ENCODE results near the gene THAP8.

THAP8 gene

GRCh38 chr19:36027696-36028095 lies 26.4 kb downstream of the THAP8 start:
- Histone ChIP-seq H2AK5ac (ENCODE audit: low read length) (no peak overlapping the region), H3K79me1 (ENCODE audit: low read length) (peaks cover 2% of the 10 kb centered on the region), H4K91ac (ENCODE audit: low read depth, low read length) (no peak overlapping the region), H3K23ac (ENCODE audit: low read length) (no peak overlapping the region), H3K27ac (ENCODE audit: low read depth, low read length) (no peak overlapping the region), H3K27me3 (ENCODE audit: insufficient read depth, low read length) (no peaks in the 10 kb centered on the region), H3K4ac (ENCODE audit: low read depth, low read length) (no peak overlapping the region), H2BK5ac (ENCODE audit: low read depth, low read length, poor library complexity) (no peak overlapping the region), H2AFZ (ENCODE audit: insufficient read depth, low read length, poor library complexity) (no peak overlapping the region), H4K8ac (ENCODE audit: low read depth, low read length) (no peak overlapping the region), H2BK120ac (ENCODE audit: insufficient read depth, low read length, poor library complexity) (no peak overlapping the region), H3K18ac (ENCODE audit: low read length) (no peak overlapping the region), H3K36me3 (ENCODE audit: control insufficient read depth in 1 of 2, insufficient read depth in 2 of 2, low read length in 2 of 2) (peaks cover 18 to 21% of the 10 kb centered on the region in 2 experiments), H3K79me2 (ENCODE audit: control insufficient read depth, insufficient read depth, low read length, poor library complexity) (no peaks in the 10 kb centered on the region), H3K4me3 (ENCODE audit: low read depth, low read length) (no peak overlapping the region), H3K9me3 (ENCODE audit: insufficient read depth, low read depth, low read length) (no peaks in the 10 kb centered on the region), H3K9ac (ENCODE audit: low read length) (no peak overlapping the region), H2BK12ac (ENCODE audit: low read length) (no peak overlapping the region), H4K12ac (ENCODE audit: low read depth, low read length) (no peak overlapping the region), H3K14ac (ENCODE audit: low read length) (no peak overlapping the region), H3K4me1 (ENCODE audit: control insufficient read depth in 1 of 2, insufficient read depth in 2 of 2, low read length in 2 of 2) (peaks cover 0 to 7% of the 10 kb centered on the region in 2 experiments), H3K4me2 (ENCODE audit: low read length) (no peak overlapping the region)
- no peak for DNase-seq
- WGBS (ENCODE audit: extremely low coverage, insufficient coverage, insufficient read length): no CpG with 5 or more reads among the region's 6 CpGs

DNA sequence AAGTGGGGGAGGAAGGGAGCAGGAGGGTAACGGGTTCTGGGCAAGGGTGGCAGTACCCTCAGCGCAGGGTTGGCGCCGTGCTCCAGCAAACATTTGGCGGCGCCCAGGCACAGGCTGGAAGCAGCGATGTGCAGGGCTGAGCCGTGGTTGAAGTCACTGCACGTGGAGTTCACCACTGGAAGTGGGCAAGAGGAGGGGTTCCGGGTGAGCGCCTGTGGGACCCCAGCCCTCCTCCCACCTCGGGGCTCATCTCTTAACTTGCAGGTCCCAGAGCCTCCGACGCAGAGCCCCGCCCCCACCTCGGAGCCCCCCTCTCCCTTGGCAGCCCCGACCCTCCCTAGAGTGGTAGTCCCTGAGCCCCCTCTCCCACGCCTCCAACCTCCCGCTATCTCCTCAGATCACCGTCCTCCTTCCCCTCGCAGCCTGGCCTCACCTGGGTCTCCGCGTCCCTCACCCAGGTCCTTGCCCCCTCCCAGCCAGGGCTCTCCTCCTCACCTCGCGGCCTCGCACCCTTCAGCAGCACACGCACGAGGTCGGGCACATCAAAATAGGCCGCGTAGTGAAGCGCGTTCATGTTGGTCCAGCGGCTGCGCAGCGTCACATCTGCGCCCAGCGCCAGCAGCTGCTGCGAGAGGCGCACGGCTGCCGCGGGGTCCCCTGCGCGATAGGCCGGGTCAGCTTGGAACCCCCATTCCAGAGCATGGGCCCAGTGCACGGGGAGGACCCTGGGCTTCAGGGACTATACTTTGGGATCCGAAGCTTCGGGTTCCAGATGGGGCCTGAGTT lies 27.8 kb downstream of the THAP8 start:
- Histone ChIP-seq H3K14ac (ENCODE audit: low read length) (no peak overlapping the region), H2AFZ (ENCODE audit: insufficient read depth, low read length, poor library complexity) (no peak overlapping the region), H3K9ac (ENCODE audit: low read length) (no peak overlapping the region)

DNA sequence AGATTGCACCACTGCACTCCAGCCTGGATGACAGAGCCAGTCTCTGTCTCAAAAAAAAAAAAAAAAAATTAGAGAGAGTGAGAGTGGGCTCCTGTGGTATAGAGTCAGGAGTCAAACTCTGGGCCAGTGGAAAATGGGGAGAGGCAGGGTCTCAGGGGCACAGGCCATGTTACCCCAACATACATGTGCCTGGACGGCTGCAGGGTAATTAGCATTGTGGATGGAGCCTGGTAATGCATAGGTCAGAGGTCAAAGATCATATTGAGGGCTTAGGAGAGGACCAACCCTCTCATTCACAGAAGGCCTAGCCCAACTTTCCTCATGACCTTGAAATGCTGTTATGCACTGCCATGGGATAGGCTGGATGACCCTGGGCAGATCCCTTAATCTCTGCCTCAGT lies 28.5 kb downstream of the THAP8 start:
- Histone ChIP-seq H3K79me2 (ENCODE audit: control insufficient read depth, insufficient read depth, low read length, poor library complexity) (no peaks in the 10 kb centered on the region), H4K12ac (ENCODE audit: low read depth, low read length) (no peak overlapping the region), H3K23ac (ENCODE audit: low read length) (no peak overlapping the region), H3K27ac (ENCODE audit: low read depth, low read length) (no peak overlapping the region), H3K9me3 (ENCODE audit: insufficient read depth, low read depth, low read length) (no peaks in the 10 kb centered on the region), H3K18ac (ENCODE audit: low read length) (no peak overlapping the region), H3K36me3 (ENCODE audit: control insufficient read depth in 1 of 2, insufficient read depth in 2 of 2, low read length in 2 of 2) (peaks cover 20 to 25% of the 10 kb centered on the region in 2 experiments), H2AFZ (ENCODE audit: insufficient read depth, low read length, poor library complexity) (no peak overlapping the region), H2BK120ac (ENCODE audit: insufficient read depth, low read length, poor library complexity) (no peak overlapping the region), H4K8ac (ENCODE audit: low read depth, low read length) (no peak overlapping the region), H3K4me2 (ENCODE audit: low read length) (no peak overlapping the region), H2AK5ac (ENCODE audit: low read length) (no peak overlapping the region), H3K4ac (ENCODE audit: low read depth, low read length) (no peak overlapping the region), H2BK5ac (ENCODE audit: low read depth, low read length, poor library complexity) (no peak overlapping the region), H3K27me3 (ENCODE audit: insufficient read depth, low read length) (no peaks in the 10 kb centered on the region), H3K9ac (ENCODE audit: low read length) (no peak overlapping the region), H3K4me1 (ENCODE audit: control insufficient read depth in 1 of 2, insufficient read depth in 2 of 2, low read length in 2 of 2) (no peaks in the 10 kb centered on the region), H3K4me3 (ENCODE audit: low read depth, low read length) (no peak overlapping the region), H3K79me1 (ENCODE audit: low read length) (no peaks in the 10 kb centered on the region), H4K91ac (ENCODE audit: low read depth, low read length) (no peak overlapping the region), H2BK12ac (ENCODE audit: low read length) (no peak overlapping the region), H3K14ac (ENCODE audit: low read length) (no peak overlapping the region)
- no peak for DNase-seq
- WGBS (ENCODE audit: extremely low coverage, insufficient coverage, insufficient read length): no CpG with 5 or more reads among the region's 1 CpG

More for the DNA sequence above, 27.8 kb downstream of the THAP8 start:
- Histone ChIP-seq H3K27ac (ENCODE audit: low read depth, low read length) (no peak overlapping the region), H2BK120ac (ENCODE audit: insufficient read depth, low read length, poor library complexity) (no peak overlapping the region), H4K91ac (ENCODE audit: low read depth, low read length) (no peak overlapping the region), H3K18ac (ENCODE audit: low read length) (no peak overlapping the region), H3K23ac (ENCODE audit: low read length) (no peak overlapping the region), H3K79me2 (ENCODE audit: control insufficient read depth, insufficient read depth, low read length, poor library complexity) (no peaks in the 10 kb centered on the region), H3K27me3 (ENCODE audit: insufficient read depth, low read length) (no peaks in the 10 kb centered on the region), H3K4me3 (ENCODE audit: low read depth, low read length) (peak overlapping the region; percentile 13), H3K9me3 (ENCODE audit: insufficient read depth, low read depth, low read length) (no peaks in the 10 kb centered on the region), H3K79me1 (ENCODE audit: low read length) (no peaks in the 10 kb centered on the region), H3K36me3 (ENCODE audit: control insufficient read depth in 1 of 2, insufficient read depth in 2 of 2, low read length in 2 of 2) (peaks cover 20 to 25% of the 10 kb centered on the region in 2 experiments), H4K8ac (ENCODE audit: low read depth, low read length) (no peak overlapping the region), H4K12ac (ENCODE audit: low read depth, low read length) (no peak overlapping the region), H2AK5ac (ENCODE audit: low read length) (no peak overlapping the region), H2BK12ac (ENCODE audit: low read length) (no peak overlapping the region), H2BK5ac (ENCODE audit: low read depth, low read length, poor library complexity) (no peak overlapping the region), H3K4me2 (ENCODE audit: low read length) (no peak overlapping the region), H3K4ac (ENCODE audit: low read depth, low read length) (no peak overlapping the region), H3K4me1 (ENCODE audit: control insufficient read depth in 1 of 2, insufficient read depth in 2 of 2, low read length in 2 of 2) (no peaks in the 10 kb centered on the region)
- no CpG with 5 or more reads among the region's 49 CpGs for WGBS (ENCODE audit: extremely low coverage, insufficient coverage, insufficient read length)
- DNase-seq: no peak

GRCh38 chr19:36023432-36023831 lies 30.7 kb downstream of the THAP8 start:
- Histone ChIP-seq H2AK5ac (ENCODE audit: low read length) (no peak overlapping the region), H3K4me3 (ENCODE audit: low read depth, low read length) (no peak overlapping the region), H3K36me3 (ENCODE audit: control insufficient read depth in 1 of 2, insufficient read depth in 2 of 2, low read length in 2 of 2) (peaks cover 24 to 29% of the 10 kb centered on the region in 2 experiments), H2BK5ac (ENCODE audit: low read depth, low read length, poor library complexity) (no peak overlapping the region), H3K79me2 (ENCODE audit: control insufficient read depth, insufficient read depth, low read length, poor library complexity) (no peaks in the 10 kb centered on the region), H3K4me1 (ENCODE audit: control insufficient read depth in 1 of 2, insufficient read depth in 2 of 2, low read length in 2 of 2) (no peaks in the 10 kb centered on the region), H2BK12ac (ENCODE audit: low read length) (no peak overlapping the region), H4K12ac (ENCODE audit: low read depth, low read length) (no peak overlapping the region), H3K14ac (ENCODE audit: low read length) (no peak overlapping the region), H3K9ac (ENCODE audit: low read length) (no peak overlapping the region), H3K9me3 (ENCODE audit: insufficient read depth, low read depth, low read length) (no peaks in the 10 kb centered on the region), H3K27me3 (ENCODE audit: insufficient read depth, low read length) (no peaks in the 10 kb centered on the region), H3K23ac (ENCODE audit: low read length) (no peak overlapping the region), H3K18ac (ENCODE audit: low read length) (no peak overlapping the region), H4K91ac (ENCODE audit: low read depth, low read length) (no peak overlapping the region), H2AFZ (ENCODE audit: insufficient read depth, low read length, poor library complexity) (no peak overlapping the region), H3K27ac (ENCODE audit: low read depth, low read length) (no peak overlapping the region), H3K4me2 (ENCODE audit: low read length) (no peak overlapping the region), H4K8ac (ENCODE audit: low read depth, low read length) (no peak overlapping the region), H2BK120ac (ENCODE audit: insufficient read depth, low read length, poor library complexity) (no peak overlapping the region), H3K79me1 (ENCODE audit: low read length) (no peaks in the 10 kb centered on the region), H3K4ac (ENCODE audit: low read depth, low read length) (no peak overlapping the region)
- no CpG with 5 or more reads among the region's 5 CpGs for WGBS (ENCODE audit: extremely low coverage, insufficient coverage, insufficient read length)
- no peak for DNase-seq

Data from trophoblast cell (in vitro differentiated cells and primary cell).